Stimulated activated CD4-positive, alpha-beta T cell treated with anti-CD3 and anti-CD28 coated beads, Interleukin-1b, Interleukin-23, amount 100 ng/mL, for 1 hour (primary cell): ENCODE results near the gene TMEM198.

Experiments used
- DNase-seq, 2 donors: peaks; one replicate each; pipeline ENCODE4 v3.0.0-alpha.2; 2020; ENCODE audit warnings: low read depth in 2 of 2

The TMEM198 gene, protein sequence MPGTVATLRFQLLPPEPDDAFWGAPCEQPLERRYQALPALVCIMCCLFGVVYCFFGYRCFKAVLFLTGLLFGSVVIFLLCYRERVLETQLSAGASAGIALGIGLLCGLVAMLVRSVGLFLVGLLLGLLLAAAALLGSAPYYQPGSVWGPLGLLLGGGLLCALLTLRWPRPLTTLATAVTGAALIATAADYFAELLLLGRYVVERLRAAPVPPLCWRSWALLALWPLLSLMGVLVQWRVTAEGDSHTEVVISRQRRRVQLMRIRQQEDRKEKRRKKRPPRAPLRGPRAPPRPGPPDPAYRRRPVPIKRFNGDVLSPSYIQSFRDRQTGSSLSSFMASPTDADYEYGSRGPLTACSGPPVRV

DNA sequence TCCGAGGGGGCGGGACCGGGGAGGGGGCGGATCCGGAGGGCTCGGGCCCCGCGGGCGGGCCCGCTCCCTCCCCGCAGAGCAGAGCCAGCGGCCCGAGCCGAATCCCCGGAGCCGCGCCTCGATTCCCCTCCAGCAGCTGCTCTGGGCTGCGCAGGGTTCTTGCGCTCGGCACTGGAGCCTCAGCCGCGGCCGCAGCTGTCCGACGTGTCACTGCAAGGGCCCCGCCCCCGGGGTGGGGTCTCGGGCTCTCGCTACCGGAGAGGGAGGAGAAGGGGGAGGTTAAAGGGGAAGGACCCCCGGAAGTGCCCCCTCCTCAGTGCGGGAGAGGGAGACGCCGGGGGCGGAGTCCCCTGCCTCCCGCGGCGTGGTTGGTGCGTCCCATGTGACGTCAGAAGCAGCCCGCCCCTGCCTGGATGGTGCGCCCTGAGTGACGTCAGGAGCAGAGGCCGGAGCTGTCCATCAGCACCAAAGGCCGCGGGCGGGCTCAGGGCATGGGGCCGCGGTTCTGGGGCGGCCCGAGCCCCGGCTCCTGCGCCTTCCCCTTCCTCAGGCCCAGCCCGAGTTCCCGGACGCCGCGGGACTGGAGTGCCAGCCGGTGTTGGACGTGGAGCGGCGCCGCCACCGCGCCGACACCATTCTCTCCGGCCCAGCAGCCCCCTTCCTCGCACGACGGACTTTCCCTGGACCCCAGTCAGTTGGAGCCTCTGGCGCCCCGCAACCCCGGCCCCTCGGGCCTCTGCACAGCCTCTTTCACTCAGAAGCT is at the start of gene TMEM198, which contains the start of gene CHPF:
Gene TMEM198, plus strand, starts transcription at position 433 of the 763 bp plus-strand sequence. CDS start 700 bp downstream, outside the sequence.
Gene CHPF, minus strand, starts transcription at position 214 of the 763 bp plus-strand sequence. CDS start 271 bp downstream, outside the sequence.
- peak; percentile 77 to 84 for DNase-seq

DNA sequence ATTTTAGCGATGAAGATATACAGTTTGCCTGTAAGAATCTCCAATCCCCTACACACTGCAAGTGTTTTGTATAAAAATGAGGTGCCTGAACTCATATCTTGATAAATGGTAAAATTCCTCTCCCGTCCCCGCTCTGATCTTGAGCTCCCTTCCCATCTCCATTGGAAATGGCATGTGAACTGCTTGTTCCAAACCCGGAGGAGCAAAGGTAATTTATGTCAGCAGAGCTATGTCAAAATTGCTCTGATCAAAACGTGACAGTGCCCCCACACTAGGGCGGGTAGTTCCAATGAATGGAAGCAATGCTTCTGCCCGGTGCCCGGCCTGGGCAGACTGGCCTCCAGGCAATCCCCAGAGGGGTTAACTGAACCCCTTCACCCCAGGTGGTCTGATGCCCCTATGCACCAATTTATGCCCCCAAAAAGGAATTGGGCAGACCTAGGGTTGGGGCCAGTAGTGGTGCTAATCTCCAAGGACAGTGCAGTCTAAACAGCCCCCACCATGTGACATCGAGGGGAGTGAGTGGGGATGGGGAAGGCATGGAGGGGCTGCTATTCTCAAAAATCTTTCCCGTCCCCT is 48.8 kb upstream of the TMEM198 start:
- DNase-seq = no peak

DNA sequence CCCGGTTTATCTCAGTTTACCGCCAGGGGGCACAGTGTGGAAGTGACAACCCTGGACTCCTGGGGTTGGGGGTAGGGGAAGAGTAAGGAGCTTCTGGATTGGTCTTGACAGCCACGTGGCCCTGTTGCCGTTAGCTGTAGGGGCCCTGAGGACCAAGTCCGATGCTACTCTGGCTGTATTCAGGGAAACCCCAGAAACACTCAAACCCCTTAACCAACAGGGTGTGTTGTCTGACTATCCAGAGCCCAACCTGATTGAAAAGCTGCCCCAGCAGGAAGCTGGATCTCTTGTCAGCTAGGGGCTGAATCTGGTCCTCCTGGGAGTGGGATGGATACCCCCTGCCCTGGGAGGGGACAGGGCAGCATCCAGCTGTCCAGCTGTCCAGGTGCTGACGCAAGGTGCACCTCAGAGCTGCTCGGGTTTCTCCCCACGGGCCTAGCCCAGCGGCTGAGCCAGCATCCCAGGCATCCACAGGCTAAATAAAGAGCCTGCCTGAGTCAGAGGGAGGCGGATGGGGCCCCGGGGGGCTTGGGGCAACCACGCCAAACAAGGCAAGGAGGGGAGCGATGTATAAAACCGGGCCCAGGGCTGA is 48.2 kb upstream of the TMEM198 start:
- peak in 1 of 2 donors; percentile 25 for DNase-seq

DNA sequence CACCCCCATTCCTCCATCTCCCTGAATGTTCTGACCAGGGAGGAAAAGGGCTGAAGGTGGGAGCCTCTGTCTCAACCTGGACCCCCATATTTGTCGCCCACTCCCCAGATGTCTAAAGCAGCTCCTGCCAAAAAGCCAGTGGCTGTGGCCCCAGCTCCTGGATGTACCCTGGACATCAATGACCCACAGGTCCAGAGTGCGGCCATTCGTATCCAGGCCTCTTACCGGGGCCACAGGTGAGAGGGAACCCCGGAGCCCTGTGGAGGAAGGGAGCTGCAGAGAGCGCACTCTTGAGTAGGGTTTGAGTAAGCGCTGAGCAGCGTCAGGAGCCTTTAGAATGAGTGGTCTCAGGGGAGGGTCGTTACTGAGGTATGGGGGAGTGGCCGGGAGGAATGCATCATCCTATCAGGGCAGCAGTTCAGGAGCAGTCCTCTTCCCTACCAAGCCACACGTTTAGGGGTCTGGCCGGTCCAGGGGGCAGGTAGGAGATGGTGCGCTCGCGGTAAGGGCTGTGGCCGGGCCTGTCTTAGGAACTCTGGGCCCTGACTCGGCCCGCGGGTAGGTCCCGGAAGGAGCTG is 47.5 kb upstream of the TMEM198 start:
- no peak for DNase-seq

DNA sequence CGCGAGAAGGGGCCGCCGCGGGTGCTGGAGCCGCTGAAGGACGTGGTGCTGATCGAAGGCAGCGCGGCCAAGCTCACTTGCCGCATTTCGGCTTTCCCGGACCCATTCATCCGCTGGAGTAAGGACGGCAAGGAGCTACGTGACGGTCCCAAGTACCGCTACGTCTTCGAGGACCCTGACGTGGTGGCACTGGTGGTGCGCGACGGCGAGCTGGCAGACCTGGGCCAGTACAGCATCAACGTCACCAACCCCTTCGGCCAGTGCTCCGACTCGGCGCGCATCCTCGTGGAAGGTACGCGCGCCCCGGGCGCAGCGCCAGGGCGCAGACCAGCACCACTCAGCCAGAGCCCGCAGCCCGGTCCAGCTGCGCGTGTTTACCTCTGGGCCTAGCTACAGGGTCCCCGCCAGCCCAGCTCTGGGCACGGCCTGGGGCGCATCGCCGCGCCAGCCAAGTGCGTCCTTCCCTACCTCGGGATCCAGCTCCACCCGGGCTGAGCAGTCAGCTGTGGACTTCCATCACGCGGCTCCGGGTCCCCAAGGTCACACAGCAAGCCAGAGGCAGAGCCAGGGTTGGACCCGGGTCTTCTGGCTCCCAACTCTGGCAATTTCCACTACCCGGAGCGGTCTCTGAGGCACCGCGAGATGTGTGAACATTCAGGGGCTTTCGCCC is 46.9 kb upstream of the TMEM198 start:
- no peak for DNase-seq

DNA sequence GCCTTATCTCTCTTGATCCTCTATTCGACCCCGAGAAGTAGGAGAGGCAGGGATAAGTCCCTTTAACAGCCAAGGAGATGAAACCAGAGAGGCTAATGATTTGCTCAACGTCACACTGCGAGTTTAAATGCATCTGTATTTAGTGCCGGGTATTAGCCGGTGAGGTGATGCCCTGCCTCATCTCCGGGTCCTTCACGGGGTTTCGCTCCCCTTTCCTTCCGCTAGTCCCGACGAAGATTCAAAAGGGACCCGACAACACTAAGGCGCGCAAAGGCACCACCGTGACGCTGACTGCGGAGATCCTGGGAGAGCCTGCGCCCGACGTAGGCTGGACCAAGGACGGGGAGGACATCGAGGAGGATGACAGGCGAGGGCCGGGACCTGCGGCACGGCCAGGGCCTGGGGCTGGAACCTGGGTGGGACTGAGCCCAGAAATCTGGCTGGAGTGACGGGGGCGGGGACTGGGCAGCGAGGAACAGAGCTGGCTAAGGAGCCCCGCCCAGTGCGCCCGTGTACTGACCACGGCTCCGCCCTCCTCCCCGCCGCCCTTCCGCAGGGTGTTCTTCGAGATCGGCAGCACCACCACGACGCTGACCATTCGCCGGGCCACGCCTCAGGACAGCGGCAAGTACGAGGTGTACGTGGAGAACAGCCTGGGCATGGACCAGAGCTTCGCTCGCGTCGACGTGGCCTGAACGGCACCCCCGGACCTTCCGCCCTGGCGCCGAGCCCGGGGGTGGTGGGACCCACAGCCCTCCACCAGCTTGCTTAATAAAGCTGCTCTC is 46.1 kb upstream of the TMEM198 start:
- no peak for DNase-seq

DNA sequence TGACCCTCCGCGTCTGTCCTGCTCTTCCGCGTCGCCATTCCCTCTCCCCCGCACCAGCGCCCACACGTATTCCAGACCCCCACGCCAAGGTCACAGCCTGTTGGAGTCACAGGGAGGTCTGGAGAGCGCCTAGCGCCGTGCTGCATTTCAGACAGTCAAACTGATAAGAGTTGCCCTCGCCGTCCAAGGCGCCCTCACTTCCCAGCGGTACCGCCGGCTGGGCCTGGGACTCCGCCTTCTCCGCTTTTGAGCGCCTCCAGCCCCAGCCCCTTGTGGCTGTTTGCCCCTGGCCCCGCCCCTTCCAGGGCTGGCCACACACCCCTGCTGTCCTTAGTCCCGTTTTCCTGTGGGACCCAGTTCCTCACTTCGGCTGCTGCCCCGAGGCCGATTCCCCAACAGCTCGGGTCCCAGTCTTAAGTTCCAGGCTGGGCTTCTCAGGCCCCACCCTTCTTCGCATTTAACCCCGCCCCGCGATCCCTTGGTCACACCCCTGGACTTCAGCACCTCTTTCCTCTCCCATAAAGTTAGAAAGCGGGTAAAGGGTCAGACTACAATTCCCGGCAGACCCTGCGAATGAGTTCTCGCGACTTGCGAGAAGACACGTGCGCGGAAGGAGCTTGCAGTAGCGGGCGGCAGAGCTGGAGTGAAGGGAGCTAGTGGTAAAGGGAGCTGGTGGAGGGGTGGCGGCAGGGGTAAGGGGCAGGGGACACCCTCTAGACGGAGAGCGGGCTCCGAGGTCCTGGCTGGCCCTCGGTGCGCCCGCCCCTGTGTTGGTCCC is 45.4 kb upstream of the TMEM198 start, which contains the start of gene GMPPA:
Gene GMPPA, plus strand, starts transcription at position 612 of the 778 bp plus-strand sequence. CDS start 1,085 bp downstream, outside the sequence.
- peak; percentile 74 to 80 for DNase-seq

DNA sequence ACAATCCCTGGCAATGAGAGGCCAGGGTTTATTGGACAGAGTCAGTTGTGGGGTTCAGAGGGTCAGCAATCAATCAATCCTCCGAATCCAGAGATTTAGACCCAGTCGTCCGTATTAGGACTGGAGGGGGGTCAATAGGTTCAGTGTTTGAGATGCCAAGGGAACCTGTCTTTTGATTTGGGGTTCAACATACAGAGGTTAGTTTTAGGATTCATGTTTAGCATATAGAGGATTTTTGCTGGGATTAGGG is 44.8 kb upstream of the TMEM198 start:
- DNase-seq = no peak

DNA sequence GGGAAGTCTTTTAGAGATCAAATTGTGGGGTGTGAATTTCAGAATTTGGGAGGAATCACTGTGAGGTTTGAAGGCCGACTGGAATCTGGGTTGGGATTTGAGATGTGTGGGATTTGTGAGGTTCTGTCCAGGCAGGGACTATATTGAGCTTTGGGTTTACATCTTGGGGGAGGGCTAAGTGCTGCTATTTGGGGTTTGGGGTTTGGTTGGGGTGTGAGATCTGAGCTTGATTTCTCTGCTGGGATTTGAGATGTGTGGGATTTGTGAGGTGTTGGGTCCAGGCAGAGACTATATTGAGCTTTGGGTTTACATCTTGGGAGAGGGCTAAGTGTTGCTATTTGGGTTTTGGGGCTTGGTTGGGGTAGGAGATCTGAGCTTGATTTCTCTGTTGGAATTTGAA is 44.3 kb upstream of the TMEM198 start:
- no peak for DNase-seq

DNA sequence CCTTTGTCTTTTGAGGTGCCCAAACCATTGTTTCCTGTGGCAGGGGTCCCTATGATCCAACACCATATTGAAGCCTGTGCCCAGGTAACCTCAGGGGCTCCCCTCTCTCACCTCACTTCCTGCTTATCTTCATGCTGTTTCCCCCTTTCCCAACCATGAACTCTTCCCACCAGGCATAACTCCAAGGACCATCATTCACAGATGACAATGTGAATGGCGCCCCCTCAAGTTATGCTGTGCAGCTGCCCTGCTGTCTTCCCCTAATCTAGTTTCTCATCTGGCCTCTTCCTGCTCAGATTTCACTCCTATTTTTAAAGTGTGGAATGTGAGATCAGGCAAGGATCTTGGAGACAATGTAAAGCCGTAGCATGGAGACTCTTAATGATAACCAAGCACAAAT is 43.7 kb upstream of the TMEM198 start:
- DNase-seq = no peak

DNA sequence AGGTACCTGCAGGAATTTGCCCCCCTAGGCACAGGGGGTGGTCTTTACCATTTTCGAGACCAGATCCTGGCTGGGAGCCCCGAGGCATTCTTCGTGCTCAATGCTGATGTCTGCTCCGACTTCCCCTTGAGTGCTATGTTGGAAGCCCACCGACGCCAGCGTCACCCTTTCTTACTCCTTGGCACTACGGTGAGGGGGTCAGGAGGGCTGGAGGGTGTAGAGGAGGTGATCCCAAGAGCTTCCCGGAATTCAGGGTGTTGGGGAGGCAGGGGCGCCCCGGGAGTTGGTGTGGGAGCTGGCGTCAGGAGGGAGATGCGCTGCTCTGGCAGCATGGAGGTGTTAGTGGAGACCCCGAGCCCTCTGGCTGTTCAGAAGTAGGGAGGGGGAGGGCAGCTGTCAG is 42.0 kb upstream of the TMEM198 start:
- DNase-seq = no peak

DNA sequence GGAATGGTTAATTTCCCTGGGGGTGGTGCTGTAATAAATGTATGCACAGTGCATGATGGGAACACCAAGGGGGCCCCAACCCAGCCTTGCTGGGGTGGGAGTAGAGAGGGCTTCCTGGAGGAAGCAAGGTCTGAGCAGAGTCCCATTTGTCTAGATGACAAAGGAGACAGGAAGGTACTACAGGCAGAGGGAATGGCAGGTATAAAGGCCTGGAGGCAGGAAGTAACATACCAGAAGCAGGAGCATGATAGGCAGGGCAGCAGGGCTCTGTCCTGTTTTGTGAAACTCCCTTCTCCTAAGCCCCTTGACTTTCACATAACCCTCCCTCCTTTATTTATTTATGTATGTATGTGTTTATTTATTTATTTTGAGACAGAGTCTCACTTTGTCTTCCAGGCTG is 41.2 kb upstream of the TMEM198 start:
- no peak for DNase-seq

DNA sequence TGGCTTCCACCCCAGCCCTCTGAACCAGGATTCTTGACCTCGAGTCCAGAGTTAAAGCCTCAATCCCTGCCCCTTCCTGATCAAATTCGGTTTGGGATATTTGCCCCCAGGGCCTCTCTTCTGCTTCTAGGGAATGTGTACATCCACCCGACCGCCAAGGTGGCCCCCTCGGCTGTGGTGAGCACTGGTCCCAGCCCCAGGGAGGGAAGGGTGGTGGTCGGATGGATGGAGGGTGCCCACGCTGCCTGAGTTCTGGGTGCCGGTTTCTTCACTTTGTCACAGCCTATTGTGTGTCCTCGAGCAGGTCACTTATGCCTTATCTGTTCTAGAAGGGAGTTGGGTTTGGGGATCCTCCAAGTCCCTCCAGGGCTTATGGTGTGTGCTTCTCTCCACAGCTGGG is 38.2 kb upstream of the TMEM198 start:
- no peak for DNase-seq

DNA sequence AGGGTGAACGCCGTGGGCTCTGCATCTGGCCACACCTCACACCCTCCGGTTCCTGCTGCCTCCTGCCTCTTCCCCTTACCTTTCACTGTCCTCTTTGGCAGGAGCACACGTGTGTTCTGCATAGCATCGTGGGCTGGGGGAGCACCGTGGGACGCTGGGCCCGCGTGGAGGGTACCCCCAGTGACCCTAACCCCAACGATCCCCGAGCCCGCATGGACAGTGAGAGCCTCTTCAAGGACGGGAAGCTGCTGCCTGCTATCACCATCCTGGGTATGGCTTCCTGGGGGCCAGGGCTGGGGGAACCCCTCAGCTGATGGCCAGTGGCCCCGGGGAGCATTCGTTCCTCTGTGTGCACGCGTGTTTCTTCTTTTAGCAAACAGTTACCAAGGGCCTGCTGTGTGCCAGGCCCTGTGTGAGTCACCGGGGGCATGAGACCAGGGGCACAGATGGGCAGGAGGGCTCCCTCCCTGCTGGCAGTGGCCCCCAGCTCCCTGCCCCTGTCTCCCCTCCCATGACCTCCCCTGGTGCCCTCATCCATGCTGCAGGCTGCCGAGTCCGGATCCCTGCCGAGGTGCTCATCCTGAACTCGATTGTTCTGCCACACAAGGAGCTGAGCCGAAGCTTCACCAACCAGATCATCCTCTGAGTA is 37.6 kb upstream of the TMEM198 start:
- DNase-seq = no peak

DNA sequence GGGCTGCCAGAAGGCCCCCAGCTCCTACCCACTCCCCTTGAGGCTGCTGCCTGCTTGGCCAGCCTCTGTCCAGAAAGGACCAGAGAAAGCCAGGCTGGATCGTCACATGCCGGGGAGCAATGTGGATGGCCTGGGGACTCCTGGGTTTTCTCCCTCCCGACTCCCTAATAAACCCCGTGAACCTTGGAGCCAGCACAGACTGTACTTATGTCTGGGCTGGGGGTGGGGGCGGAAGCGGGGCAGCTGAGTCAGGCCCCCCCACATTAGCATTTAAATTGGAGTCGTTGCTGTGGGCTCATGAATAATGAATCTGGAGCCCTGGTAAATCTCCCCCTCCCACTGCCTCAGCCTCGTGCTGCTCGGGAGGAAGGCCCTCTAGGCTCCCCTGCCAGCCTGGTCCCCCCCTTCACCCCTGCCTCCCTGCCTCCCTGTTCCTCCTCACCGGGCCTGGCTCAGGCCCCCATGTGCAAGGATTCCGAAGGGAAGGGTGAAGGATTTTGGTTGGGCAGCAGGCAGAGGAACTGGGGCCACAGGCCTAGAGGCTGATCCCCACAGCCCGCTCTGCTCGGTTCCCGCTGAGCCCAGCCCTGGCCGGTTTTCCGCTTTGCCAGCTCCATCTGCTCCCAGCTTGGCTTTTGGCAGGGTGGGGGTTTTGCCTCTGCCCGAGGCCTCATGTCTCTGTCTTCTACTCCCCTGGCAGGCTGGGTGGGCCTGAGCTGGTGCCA is 36.9 kb upstream of the TMEM198 start:
- no peak for DNase-seq

DNA sequence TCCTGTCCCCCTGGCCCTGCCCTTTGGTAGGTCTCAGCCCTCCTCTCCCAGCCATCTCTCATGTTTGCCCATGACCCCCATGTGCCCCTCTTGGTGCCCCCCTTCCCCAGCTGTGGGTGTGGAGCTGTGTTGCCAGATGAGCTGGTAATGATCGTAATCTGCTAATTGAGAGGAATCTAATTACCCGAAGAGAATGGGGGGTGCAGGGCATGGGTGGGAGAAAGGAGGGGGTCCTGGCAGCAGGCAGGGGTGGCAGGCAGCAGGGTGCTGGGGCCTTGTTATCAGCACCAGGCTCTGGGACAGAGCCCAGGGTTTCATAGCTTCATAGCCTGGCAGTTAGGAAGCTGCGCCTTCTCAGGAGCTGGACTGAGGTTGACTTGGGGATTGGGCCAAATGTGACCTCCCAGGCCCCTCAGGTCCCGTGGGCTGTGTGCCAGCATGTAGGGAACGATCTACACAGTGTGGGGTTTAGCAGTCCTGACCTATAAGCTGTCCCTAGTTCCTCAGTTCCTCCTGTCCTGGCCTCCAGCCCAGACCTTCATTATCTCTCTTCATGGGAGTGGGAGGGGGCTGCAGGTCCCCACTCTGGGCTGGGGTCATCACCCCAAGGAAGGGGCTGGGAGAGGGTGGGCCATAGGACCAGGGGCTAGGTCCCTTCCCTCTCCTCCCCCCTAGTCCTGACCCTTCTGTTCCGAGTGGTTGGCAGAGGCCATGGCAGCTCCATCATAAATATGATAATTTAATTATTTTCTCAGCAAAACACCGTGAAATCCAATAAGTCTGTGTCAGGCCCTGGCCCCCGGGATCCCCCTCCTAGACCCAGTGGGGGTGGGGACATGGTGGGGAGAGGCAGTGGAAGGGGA is 36.0 kb upstream of the TMEM198 start:
- DNase-seq = no peak

DNA sequence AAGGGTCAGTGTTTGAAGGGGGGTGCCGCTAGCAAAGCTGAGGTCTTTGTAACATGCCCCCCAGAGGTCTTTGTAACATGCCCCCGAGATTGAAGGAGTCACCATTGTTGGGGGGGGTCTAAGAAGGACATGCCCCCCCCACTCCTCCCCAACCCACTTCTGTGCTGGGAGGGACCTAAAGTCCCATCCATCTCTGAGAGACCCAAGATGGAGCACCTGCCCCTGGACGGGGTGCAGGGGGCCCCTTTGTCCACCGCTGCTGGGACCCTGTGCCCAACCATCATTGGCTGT is 35.4 kb upstream of the TMEM198 start:
- no peak for DNase-seq
